Peyer's patch (tissue), 4 donors: ENCODE data around the gene GPC3.

ENCODE experiments used
- CTCF ChIP-seq, 6 experiments: fragments of 450-650 bp in 4 of 6; fragments of 200-600 bp in 2 of 6; sonication (generic) in 1 of 6; IDR thresholded peaks; one replicate each; pipeline ENCODE4 v1.5.1; 2017 to 2019; ENCODE audit warnings: antibody characterized with exemption in 6 of 6, mild to moderate bottlenecking in 3 of 6, moderate library complexity in 1 of 6
- POLR2A ChIP-seq, 2 donors: fragments of 450-650 bp; IDR thresholded peaks; one replicate each; pipeline ENCODE4 v1.5.1; 2017; ENCODE audit warnings: antibody characterized with exemption in 2 of 2, mild to moderate bottlenecking in 2 of 2, moderate library complexity in 2 of 2

DNA sequence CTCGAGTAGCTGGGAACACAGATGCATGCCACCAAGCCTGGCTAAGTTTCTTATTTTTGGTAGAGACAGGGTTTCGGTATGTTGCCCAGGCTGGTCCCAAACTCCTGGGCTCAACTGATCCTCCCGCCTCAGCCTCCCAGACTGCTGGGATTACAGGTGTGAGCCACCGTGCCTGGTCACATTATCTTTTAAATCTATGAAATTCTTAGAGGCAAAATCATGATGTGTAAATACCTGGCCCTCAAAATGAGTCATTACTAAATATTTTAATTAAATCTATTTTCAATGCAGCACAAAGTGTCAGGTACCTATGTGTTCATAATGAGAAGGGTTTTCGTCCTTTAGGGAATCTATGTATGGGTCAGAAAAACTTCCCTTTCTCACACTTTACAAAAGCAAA, 347.6 kb downstream of the GPC3 start:
- no peak for TF ChIP-seq POLR2A (IDR thresholded peaks at IDR 0.05)
- no peak for TF ChIP-seq CTCF (IDR thresholded peaks at IDR 0.05)
